ENCODE measurements around the gene SEC63.
"Not testable (repeated sequence)": the region's sequence is repeated elsewhere in the genome, so short reads cannot be mapped to it uniquely, and the experiment has no call there.

Gene SEC63

DNA sequence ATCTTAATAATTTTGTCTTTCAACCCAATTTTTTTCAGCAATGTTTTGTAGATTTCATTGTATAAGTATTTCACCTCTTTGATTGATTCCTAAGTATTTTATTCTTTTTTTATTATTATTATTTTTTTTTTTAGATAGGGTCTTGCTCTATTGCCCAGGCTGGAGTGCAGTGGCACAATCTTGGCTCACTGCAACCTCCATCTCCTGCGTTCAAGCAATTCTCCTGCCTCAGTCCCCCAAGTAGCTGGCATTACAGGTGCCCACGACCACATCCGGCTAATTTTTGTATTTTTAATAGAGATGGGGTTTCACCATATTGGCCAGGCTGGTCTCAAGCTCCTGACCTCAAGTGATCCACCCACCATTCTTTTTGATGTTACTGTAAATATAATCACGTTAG lies 97.0 kb downstream of the SEC63 start:
- not testable (repeated sequence) for DNase-seq (ENCODE audit: low spot score)

DNA sequence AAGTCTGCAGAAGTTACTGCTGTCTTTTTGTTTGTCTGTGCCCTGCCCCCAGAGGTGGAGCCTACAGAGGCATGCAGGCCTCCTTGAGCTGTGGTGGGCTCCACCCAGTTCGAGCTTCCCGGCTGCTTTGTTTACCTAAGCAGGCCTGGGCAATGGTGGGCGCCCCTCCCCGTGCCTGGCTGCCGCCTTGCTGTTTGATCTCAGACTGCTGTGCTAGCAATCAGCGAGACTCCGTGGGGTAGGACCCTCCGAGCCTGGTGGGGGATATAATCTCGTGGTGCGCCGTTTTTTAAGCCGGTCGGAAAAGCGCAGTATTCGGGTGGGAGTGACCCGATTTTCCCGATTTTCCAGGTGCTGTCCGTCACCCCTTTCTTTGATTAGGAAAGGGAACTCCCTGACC lies 97.9 kb downstream of the SEC63 start:
- DNase-seq (ENCODE audit: low spot score), result not testable (repeated sequence)

DNA sequence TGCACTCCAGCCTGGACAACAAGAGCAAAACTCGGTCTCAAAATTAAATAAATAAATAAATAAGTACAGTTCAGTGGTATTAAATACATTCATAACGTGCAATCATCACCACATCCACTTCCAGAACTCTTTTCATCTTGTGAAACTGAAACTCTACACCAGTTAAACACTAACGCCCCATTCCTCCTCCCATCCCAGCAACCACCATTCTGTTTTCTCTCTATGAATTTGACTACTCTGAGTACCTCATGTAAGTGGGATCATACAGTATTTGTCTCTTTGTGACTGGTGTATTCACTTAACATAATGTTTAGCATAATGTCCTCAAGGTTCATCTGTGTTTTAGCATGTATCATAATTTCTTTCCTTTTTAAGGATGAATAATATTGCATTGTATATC lies 104.8 kb downstream of the SEC63 start:
- no peak for DNase-seq (ENCODE audit: low spot score)

DNA sequence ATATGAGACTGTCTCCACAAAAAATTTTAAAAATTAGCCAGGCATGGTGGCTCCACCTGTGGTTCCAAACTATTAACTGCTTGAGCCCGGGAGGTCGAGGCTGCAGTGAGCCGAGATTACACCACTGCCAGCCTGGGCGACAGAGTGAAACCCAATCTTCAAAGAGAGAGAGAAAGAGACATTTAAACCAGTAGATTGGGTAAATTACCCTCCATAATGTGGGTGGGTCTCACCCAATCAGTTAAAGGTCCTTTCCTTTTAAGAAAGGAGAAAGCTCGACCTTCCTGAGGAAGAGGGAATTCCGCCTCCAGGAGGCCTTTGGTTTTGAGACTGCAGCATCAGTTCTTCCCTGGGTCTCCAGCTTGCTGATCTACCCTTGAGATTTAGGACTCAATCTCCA lies 108.7 kb downstream of the SEC63 start:
- no peak for DNase-seq (ENCODE audit: low spot score)

DNA sequence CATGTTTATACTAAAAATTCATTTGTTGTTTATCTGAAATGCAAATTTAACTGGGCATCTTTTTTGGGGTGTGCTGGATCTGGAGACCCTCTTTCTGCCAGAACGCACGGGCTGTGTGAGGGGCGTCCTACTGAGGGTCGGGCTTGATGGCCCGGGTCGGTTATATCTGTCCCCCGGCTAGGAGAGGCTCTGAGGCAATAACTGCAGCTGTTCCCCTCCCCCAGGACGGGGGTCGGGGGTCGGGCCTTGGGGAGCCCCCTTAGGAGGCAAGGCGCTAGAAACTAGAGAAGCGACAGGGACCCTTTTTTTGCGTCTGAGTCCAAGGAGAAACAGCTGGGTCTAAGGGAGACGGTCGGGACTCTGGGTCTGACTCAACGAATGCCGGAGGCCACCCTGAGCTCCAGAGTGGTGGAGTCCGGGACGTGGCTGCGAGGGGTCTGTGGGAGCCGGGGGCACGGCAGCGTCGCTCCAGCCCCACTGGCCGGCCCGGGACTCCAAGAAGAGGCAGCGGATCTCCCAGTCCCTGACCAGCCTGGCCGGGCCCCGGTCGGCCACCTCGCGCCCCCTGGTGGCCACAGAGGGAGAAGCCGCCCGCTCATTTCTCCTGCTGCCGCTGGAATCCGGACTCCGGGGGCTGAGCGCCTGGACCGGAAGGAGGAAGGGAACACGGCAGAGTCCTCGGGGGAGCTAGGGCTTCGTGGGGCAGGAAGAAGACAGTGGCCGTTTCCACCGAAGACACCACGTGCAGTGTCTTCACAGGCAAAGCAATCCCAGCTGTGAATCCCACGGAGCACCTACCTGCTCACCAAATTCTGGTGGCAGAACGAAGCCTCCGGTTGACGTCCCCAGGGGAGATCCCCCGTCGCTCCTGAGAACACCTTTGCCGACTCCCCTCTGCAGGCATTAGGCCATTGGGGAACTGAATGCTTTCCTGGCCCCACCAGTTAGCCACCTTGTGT lies 109.9 kb downstream of the SEC63 start:
- peak; percentile 76 for DNase-seq (ENCODE audit: low spot score)

DNA sequence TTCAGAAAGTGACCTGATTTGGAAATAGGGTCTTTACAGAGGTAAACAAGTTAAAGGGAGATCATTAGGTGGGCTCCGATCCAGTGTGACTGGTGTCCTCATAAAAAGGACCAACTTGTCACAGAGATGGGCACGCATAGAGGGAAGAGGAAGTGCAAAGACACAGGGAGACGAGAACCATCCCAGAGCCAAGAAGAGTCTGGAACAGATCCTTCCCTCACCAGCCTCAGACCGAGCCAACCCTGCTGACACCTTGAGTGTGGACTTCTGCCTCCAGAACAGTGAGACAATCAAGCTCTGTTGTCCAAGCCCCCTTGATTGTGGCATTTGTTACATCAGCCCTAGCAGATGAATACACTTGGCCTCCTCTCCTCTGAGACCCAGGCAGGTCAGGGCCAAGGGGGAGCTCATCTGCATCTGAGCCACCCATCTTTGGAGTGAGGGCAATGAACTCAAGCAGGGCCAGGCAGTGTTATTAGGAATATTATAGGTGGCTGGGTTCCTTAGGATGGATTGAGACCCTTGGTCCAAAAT lies 111.7 kb downstream of the SEC63 start:
- no peak for DNase-seq (ENCODE audit: low spot score)

DNA sequence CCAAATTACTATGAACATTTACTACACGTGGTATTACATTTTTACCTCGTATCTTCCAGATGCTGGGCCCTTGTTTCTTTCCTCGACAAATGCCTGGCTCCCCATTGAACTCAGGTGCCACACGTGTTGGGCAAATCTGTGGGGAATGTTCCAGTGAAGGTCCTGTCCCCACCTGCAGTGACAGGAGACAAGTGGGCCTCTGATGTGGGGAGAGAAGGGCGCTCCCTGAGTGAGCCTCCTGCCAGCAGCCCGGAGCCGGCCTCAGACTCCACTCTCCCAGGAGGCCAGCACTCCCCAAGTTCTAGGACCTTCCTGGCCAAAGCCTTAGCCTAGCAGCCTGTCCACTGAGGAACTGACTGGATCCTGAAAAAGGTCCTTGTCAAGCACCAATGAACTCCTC lies 112.2 kb downstream of the SEC63 start:
- DNase-seq (ENCODE audit: low spot score), result no peak

DNA sequence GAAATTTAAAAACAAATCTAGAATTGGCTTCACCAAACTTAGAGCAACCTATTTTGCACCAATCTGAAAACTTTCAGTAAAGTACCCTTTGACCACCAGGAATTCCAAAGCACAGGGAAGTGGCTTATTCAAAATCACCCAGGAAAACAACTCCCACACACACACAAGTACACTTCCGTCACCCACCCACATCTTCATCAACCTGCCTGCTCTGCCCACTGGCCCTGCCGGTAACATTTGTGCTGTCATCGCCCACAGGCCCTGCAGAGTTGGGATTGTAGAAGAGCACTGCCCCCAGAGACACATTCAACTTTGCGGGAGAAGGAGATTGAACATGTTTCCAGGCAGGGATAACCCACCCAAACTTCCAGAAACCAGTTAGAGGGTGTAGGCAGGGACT lies 114.6 kb downstream of the SEC63 start:
- no peak for DNase-seq (ENCODE audit: low spot score)

DNA sequence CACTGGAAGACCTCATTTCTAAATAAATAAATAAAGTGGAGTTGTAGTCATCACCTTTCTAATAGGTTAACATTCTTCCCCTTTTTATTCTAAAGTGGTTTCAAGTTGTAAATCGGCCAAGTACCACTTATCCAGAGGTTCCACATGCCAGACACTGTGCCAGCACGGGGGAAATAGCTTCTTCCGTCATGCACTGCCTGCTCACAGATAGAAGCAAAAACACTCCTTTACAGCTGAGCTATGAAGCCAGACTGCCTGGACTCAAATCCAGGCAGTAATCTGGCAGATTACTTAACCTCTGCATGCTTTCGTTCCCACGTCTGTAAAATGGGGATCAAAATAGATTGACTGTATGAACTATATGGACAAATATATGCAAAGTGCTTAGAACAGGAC lies 116.7 kb downstream of the SEC63 start:
- DNase-seq (ENCODE audit: low spot score), result no peak

DNA sequence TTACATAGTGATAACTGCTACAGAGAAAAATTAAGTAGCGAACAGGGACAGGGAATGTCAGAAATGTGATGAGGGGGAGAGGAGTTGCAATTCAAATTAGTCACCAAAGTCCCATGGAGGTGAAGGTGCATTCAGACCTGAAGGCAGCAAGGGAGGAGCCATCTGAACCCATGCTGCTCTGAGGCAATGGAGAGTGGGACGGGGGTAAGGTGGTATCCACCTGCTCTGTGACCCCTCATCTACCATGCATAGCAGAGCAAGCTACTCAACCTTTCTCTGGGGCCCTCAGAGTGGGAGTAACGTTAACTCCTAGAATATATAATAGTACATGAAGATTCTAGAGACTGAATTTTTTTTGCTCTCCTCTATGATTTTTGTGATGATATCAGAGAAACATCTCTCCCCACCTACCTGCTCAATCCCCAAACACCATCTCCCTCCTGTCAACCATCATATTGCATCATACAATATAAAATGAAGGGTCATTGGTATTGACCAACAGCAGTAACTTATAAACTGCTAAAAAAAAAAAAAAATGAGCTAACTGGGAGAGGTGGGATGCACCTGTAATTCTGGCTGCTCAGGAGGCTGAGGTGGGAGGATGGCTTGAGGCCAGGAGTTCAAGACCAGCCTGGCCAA lies 117.3 kb downstream of the SEC63 start:
- DNase-seq (ENCODE audit: low spot score), result no peak

DNA sequence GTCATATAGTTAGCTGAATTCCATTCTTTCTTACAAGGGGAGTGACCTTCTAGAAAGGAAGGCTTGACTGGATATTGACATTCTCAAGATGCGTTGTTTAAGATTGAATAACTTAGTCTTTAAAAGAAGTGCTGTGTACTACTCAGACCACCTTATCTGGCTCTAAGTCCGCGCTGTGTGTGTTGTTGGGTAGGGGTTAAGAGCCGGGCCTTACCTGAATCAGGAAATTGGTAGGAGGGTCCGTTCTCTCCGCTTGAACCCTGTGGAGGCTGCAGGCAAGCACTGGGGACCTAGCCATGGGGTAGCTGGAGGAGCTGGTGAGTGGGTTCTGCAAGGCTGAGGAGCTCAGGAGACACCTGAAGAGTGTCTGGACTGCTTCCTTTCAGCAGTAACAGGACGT lies 124.9 kb downstream of the SEC63 start:
- DNase-seq (ENCODE audit: low spot score), result no peak

DNA sequence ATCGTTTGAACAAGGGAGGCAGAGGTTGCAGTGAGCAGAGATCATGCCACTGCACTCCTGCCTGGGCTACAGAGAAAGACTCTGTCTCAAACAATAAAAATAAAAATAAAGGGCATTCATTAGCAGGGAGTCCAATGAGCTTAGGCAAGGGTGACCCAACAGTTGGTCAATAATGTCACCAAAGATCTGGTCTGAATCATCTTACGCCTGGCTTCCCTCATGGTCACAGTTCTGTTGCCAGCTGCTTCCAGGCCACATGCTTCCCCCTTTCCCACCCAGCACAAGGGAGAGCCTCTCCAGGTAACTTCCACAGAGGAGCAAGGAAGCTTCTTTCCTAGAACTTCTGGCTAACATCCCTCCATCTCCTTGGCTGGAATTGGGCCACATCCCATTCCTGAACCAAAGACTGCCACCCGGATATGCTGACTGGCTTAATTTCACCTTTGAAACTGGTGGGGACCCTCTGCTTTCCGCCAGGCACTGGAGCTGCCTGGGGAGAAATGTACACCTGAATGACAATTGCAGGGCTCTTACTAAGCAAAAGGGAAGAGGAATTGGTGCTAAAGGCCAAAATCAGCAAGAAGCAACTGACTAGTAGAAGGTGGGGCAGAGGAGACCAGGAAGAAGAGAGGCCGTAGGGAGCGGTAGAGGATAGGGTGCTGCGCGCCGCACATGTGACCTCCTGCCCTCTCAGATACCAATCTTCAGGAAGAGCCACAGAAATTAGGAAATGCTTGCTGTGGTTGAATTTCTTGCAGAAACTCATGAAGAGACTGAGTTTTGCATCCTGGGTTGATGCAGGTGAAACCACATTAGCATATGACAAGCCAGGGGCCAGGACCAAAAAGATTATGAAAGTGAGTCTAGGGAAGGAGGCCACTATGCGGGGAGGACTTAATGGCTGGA lies 125.6 kb downstream of the SEC63 start:
- DNase-seq (ENCODE audit: low spot score), result no peak

DNA sequence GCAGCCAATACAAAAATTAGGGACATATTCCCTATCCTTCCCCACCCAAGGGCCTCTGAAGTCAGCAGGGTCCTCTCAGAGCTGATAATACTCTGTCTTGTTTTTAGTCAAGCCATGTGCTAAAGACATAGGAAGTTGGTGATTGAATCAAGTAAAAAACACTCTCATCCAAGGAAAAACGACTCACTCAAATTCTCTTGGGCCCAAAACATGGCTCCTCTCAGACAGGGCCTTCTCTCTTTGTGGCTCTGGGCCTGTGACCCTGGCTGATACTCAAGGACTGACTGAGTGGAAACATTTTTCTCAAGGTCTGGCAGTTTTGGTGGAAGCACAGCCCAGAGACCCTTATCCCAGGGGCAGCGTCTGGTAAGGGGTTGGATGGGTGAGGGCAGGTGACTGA lies 127.9 kb downstream of the SEC63 start:
- no peak for DNase-seq (ENCODE audit: low spot score)

DNA sequence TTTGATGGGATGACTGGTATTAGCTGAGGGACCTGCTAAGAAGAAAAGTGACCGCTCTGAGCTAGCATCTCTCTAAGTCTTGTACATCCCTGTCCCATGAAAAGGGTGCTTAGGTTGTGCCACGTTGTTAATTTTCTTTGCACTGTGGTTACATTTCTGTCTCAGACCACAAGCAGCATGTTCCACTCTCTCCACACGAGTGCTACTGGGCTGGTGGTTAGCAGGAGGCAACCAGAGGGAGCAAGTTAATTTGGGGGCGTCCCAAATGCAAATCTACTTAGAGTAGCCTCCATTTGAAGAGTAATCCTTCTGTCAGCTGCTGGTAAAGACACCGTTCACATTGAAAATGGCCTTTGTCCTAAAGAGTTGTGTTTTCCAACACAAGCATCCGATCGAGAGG lies 130.5 kb downstream of the SEC63 start:
- DNase-seq (ENCODE audit: low spot score), result no peak

DNA sequence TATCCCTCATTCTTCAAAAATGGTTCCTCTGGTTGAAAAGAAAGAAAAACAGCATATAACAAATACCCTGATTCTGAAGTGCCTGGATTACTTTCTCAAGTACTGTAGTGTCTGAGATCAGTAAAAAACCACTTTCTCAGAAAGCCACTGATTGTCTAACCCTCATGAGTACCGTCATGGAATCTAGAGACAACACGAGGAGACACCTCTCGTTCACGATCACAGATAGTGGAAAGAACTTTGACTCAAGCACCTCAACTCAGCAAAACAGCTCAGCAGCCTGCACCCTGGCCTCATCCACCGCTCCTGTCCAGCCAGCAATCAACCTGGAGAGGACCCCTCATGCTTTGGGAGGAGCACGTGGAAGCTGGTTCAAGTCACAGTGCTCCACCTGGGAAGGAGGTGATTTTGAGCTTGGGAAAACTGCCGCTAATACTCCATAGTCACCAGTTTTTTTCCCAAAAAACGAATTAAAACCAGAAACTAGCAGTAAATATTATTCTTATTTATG lies 134.9 kb downstream of the SEC63 start:
- no peak for DNase-seq (ENCODE audit: low spot score)

DNA sequence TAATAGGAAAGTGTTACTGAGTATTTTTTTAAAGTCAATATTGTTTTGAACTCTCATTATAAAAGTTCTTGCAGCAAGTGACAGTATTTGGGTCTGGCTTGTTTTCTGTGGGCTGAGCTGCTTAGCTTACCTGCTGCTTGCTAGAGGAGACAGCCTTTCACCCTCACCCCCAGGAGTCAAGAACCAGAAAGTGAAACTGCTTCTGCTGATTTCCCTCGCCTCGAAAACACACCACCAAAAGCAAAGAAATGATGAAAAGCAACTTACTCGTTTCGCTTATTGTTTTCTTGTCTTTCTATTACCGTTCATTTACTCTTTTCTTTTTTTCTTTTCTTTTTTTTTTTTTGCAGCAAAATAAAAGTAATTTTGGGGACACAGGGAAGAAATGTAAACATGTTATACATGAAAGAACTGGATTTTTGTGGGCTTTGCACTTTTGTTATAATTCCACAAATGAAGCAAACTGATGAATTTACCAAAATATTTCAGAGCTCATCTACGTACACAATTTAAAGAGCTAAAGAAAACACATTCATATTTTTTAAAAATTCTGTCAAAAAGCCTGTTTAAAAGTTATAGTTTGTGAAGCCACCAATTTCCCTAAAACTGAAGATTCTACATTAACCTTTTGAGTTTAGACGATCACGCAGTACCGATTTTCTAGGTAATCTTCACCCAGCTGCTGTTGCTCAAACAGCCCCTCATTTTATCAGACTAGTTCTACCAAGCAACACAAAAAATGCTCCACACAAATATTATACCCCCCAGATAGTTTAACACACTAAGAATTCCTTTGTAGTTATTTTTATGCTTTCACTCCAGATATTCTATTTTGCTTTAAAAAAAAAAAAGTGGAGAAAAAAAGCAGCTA lies 135.6 kb downstream of the SEC63 start:
- DNase-seq (ENCODE audit: low spot score), result no peak

DNA sequence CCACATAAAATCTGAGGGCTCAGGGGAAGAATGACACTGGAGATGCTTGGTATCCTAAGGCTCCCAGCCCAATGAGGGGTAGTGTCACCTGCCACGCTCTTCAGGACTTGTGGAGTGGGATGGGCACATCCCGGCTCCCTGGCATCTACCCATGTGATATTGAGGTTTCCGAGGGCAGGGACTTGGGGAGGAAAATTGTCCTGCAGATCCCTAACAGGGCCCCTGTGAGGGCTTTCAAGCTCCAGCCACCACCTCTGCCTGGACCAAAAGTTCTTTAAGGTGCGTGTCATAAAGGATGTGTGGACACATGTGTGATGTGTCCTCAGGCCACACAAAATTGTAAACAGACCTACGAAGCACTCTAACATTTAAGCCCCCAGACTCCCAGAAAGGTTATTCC lies 136.4 kb downstream of the SEC63 start:
- no peak for DNase-seq (ENCODE audit: low spot score)

DNA sequence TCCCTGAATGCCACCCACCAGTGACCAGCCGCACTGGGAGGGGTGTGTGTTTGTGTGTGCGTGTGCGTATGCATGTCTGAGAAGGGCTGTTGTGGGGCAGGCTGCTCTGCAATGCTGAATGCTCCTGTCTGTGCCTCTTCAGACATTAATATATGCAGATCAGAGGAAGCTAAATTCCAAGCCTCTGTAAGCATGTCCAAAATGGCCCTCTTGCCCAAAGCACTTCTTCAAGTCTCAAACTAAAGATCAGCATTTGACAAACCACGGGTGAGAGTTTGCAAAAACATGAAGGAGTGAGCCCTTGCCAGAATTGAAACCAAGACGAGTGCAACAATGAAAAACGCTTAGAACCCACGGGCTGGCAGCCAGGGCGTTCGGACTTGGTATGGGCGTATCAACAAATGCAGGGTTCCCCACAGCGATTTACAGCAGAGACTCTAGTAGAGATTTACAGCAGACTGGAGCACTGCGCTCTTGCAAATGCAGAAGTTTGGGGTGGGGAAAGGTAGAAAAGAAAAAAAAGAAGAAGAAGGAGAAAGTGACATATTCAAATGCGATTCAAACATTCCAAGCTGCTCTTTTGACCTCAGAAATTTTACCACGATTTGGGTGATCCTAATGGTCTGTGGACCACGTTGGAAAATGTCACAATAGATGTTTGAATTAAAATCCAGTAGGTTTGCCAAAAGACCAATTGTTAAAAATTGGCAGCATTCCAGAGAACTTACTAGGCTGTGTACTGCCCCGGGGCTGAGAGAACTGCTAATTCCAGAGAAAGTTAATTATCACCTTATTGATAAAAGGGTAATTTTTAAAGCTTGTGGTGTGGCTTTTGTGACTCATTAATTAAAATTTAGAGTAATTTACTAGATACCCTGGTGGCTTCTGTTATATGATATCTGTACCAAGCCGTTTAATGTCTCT lies 137.4 kb downstream of the SEC63 start:
- peak; percentile 28 for DNase-seq (ENCODE audit: low spot score)

DNA sequence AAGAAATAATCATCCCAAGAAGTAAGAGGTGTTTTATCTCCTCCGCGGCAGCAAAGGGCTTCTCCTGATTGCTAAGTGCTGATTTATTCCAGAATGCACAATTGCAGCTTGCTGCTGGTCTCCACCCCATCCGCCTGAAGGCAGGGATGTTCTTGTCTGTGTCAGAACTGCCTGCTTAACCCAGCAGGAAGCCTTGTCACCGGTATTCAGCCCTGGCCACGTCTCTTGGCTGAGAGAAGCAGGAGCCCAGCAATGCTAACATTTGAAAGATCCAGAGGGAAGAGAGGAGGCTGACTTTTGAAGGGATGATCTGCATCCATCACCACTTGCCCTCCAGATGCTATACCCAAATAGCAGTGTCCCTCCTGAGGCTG lies 138.1 kb downstream of the SEC63 start:
- DNase-seq (ENCODE audit: low spot score), result no peak

DNA sequence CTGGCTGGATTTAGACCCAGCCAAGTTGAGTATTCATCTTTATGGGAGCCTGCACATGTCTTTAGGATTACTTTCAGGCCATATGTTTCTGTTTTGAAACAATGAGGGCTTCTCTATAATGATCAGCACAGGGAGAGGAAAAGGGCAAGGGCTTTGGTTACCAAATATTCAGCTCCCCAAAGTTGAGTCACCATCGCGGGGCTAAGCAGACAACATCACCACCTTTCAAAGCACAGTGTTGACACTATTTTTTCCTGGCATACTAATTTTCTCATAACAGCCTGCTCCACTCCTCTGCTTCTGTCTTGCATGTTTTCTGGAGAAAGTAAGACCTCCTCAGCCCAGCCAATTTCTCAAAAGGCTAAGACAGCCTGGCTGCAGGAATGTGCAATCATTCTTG lies 138.8 kb downstream of the SEC63 start:
- DNase-seq (ENCODE audit: low spot score), result no peak

All from Ammon's horn (tissue), 1 donor.